OCI-LY7 (cell line): ENCODE results near the gene AKAP10. TPM values are rescaled to one million over a fixed set of nuclear protein-coding genes. Genes with fewer than 3 reads are reported as not detected.

Source experiments
- BruUV-seq: library from RNA; stranded (reverse); fragments of 400-500 nt; replicated peaks from 2 replicates; lab custom pipeline; 2021; lab: Mats Ljungman, UMichigan
- CTCF ChIA-PET: fragments of 300-600 bp; sonication (Branson Sonifier 250); formaldehyde crosslinking; loops from one replicate; lab custom pipeline; 2022; ENCODE audit warnings: antibody characterized with exemption; ENCODE audit not compliant: unreplicated experiment; lab: Charles Lee
- POLR2A ChIA-PET: fragments of 300-600 bp; sonication (Branson Sonifier 250); formaldehyde crosslinking; loops from one replicate; lab custom pipeline; 2022; ENCODE audit warnings: antibody characterized with exemption; lab: Charles Lee
- DNase-seq: peaks from one replicate; pipeline ENCODE4 v3.0.0-alpha.2; 2015; ENCODE audit warnings: low spot score
- H2AFZ ChIP-seq: fragments of 200-600 bp; sonication (generic), shearing (Covaris generic); 2 replicates; pipeline ENCODE4 v1.6.1; 2014; ENCODE audit warnings: mild to moderate bottlenecking, antibody characterized with exemption, low read length, moderate library complexity
- H3K27ac ChIP-seq: fragments of 200-600 bp; sonication (generic); 2 replicates; pipeline ENCODE4 v1.5.1; 2014; ENCODE audit warnings: mixed run types, low read depth, mild to moderate bottlenecking, moderate library complexity, low read length, inconsistent platforms; ENCODE audit not compliant: poor library complexity, severe bottlenecking
- H3K36me3 ChIP-seq: fragments of 200-600 bp; sonication (generic); 2 replicates; pipeline ENCODE4 v1.6.1; 2014; ENCODE audit warnings: mild to moderate bottlenecking, antibody characterized with exemption, low read length, moderate library complexity, mixed read lengths; ENCODE audit not compliant: insufficient read depth
- H3K4me1 ChIP-seq: fragments of 200-600 bp; sonication (generic); 2 replicates; pipeline ENCODE4 v1.5.1; 2014; ENCODE audit warnings: mild to moderate bottlenecking, low read length; ENCODE audit not compliant: insufficient read depth, poor library complexity, severe bottlenecking
- H3K4me2 ChIP-seq: fragments of 200-600 bp; sonication (generic); 2 replicates; pipeline ENCODE4 v1.6.1; 2014; ENCODE audit warnings: mild to moderate bottlenecking, low read length
- H3K4me3 ChIP-seq: fragments of 200-600 bp; sonication (generic); 2 replicates; pipeline ENCODE4 v1.5.1; 2014; ENCODE audit warnings: mild to moderate bottlenecking, low read depth, low read length; ENCODE audit not compliant: poor library complexity, severe bottlenecking
- H3K79me2 ChIP-seq: fragments of 200-600 bp; sonication (generic); 2 replicates; pipeline ENCODE4 v1.6.1; 2016; ENCODE audit warnings: low read depth, mild to moderate bottlenecking, low read length, moderate library complexity, mixed read lengths; ENCODE audit not compliant: insufficient read depth
- H3K9me2 ChIP-seq: fragments of 200-600 bp; sonication (generic); 2 replicates; pipeline ENCODE4 v1.6.1; 2016; ENCODE audit warnings: mild to moderate bottlenecking, low read length, mixed read lengths; ENCODE audit not compliant: insufficient read depth
- H3K9me3 ChIP-seq: fragments of 200-600 bp; sonication (generic); 2 replicates; pipeline ENCODE4 v1.6.1; 2014; ENCODE audit warnings: mild to moderate bottlenecking, mixed run types, low read length, mixed read lengths
- H4K20me1 ChIP-seq: fragments of 200-600 bp; sonication (generic); 2 replicates; pipeline ENCODE4 v1.6.1; 2014; ENCODE audit warnings: mild to moderate bottlenecking, antibody characterized with exemption, low read length, moderate library complexity, mixed read lengths; ENCODE audit not compliant: insufficient read depth
- CTCF ChIP-seq: fragments of 200-600 bp; sonication (generic); conservative IDR thresholded peaks from 2 replicates; pipeline ENCODE4 v1.5.1; 2014; ENCODE audit warnings: mild to moderate bottlenecking, antibody characterized with exemption, low read length, moderate library complexity, mixed read lengths
- EZH2phosphoT487 ChIP-seq: fragments of 200-600 bp; sonication (generic); IDR thresholded peaks from 2 replicates; pipeline ENCODE4 v1.6.1; 2018; ENCODE audit warnings: low read depth, borderline replicate concordance, mild to moderate bottlenecking, mixed run types, antibody characterized with exemption, low read length, moderate library complexity, mixed read lengths
- intact Hi-C: fragments of 100-400 bp; cut with micrococcal nuclease; formaldehyde crosslinking; loops from one replicate; pipeline ENCODE4 v1.10.0; 2022; ENCODE audit not compliant: unreplicated experiment
- total RNA-seq, 2 experiments: library from RNA; depleted of rRNA in 1 of 2; stranded (reverse); fragments of >200 nt in 1 of 2; shearing (Covaris generic) in 1 of 2; gene quantifications; 2 replicates each; pipeline ENCODE4 v1.2.3, GENCODE V29; 2014 to 2022

AKAP10 gene
- total RNA-seq, 2 experiments from 2014 or later, result 20.5 to 35.7 TPM

- H2AFZ ChIP-seq, result no peak overlapping the region
- no peaks in the 10 kb centered on the region for H3K4me1 ChIP-seq
- H3K79me2 ChIP-seq, result no peaks in the 10 kb centered on the region
- no peak overlapping the region for H3K4me3 ChIP-seq
- ChIA-PET POLR2A (no interaction called here), CTCF (no interaction called here)
- BruUV-seq, result no TSS peak
- intact Hi-C loops, result no loop called here
- no peaks in the 10 kb centered on the region for H4K20me1 ChIP-seq
- TF ChIP-seq EZH2phosphoT487, result no peak
- TF ChIP-seq CTCF, result no peak
- no peaks in the 10 kb centered on the region for H3K9me2 ChIP-seq
- no peak for DNase-seq
- H3K9me3 ChIP-seq, result no peaks in the 10 kb centered on the region
- no peak overlapping the region for H3K27ac ChIP-seq
- H3K4me2 ChIP-seq, result no peak overlapping the region
- no peaks in the 10 kb centered on the region for H3K36me3 ChIP-seq
Measured at GRCh38 chr17:19883537-19884215, 94.0 kb downstream of the AKAP10 start.

- ChIA-PET POLR2A (interaction anchor here (0.5 to 1.6 kb wide), 3 partner anchors 15 to 587 kb away, joined by 3 to 6 read pairs (median 4); no protein-coding TSS in a partner anchor), CTCF (no interaction called here)
- H3K4me2 ChIP-seq, result no peak overlapping the region
- BruUV-seq, result no TSS peak
- no peaks in the 10 kb centered on the region for H3K9me2 ChIP-seq
- no peak overlapping the region for H3K27ac ChIP-seq
- H3K79me2 ChIP-seq, result no peaks in the 10 kb centered on the region
- no peak for DNase-seq
- no peaks in the 10 kb centered on the region for H4K20me1 ChIP-seq
- intact Hi-C loops, result no loop called here
- no peaks in the 10 kb centered on the region for H3K4me1 ChIP-seq
- H3K9me3 ChIP-seq, result no peaks in the 10 kb centered on the region
- no peak overlapping the region for H3K4me3 ChIP-seq
- H2AFZ ChIP-seq, result no peak overlapping the region
- TF ChIP-seq CTCF (no peak), EZH2phosphoT487 (no peak)
- no peaks in the 10 kb centered on the region for H3K36me3 ChIP-seq
Measured at GRCh38 chr17:19880393-19880792, 97.2 kb downstream of the AKAP10 start.

- Histone ChIP-seq H3K4me2 (no peak overlapping the region), H3K9me2 (no peaks in the 10 kb centered on the region), H4K20me1 (no peaks in the 10 kb centered on the region), H3K79me2 (no peaks in the 10 kb centered on the region), H2AFZ (no peak overlapping the region), H3K27ac (no peak overlapping the region), H3K4me1 (no peaks in the 10 kb centered on the region), H3K4me3 (no peak overlapping the region), H3K9me3 (no peaks in the 10 kb centered on the region), H3K36me3 (no peaks in the 10 kb centered on the region)
- ChIA-PET POLR2A (no interaction called here), CTCF (no interaction called here)
- intact Hi-C loops, result no loop called here
- TF ChIP-seq CTCF, result no peak
- no peak for TF ChIP-seq EZH2phosphoT487
- no peak for DNase-seq
- no TSS peak for BruUV-seq
Measured at GRCh38 chr17:19877364-19877945, 100.2 kb downstream of the AKAP10 start.
